DND-41 (cell line): ENCODE measurements around the gene ASPRV1.

Experiments used
- ATAC-seq: fragments of 200-7000 bp; cut with Tn5 transposase; 3 replicates; pipeline ENCODE4 v1.9.1; 2021; ENCODE audit warnings: low read depth; ENCODE audit not compliant: insufficient read depth
- DNase-seq: peaks from one replicate; pipeline ENCODE4 v3.0.0-alpha.2; 2020
- H2AFZ ChIP-seq: 2 replicates; pipeline ENCODE4 v1.6.0; 2012; ENCODE audit warnings: low read depth, low read length
- H3K27ac ChIP-seq: 2 replicates; pipeline ENCODE4 v1.5.1; 2012; ENCODE audit warnings: low read length, inconsistent platforms
- H3K27me3 ChIP-seq: fragments of 200-600 bp; sonication (generic); 2 replicates; pipeline ENCODE4 v1.6.0; 2012; ENCODE audit warnings: low read length, mild to moderate bottlenecking, inconsistent platforms; ENCODE audit not compliant: insufficient read depth, poor library complexity
- H3K36me3 ChIP-seq: 2 replicates; pipeline ENCODE4 v1.5.1; 2012; ENCODE audit warnings: low read length, inconsistent platforms; ENCODE audit not compliant: insufficient read depth
- H3K4me1 ChIP-seq: 2 replicates; pipeline ENCODE4 v1.5.1; 2012; ENCODE audit warnings: mild to moderate bottlenecking, low read length; ENCODE audit not compliant: insufficient read depth
- H3K4me2 ChIP-seq: 2 replicates; pipeline ENCODE4 v1.6.0; 2012; ENCODE audit warnings: mild to moderate bottlenecking, moderate library complexity, low read length, inconsistent platforms; ENCODE audit not compliant: insufficient read depth
- H3K4me3 ChIP-seq, 2 experiments: fragments of 200-600 bp in 1 of 2; shearing (Covaris generic) in 1 of 2; 2 replicates each; pipeline ENCODE4 v1.5.1; 2012 to 2016; ENCODE audit warnings: inconsistent platforms in 2 of 2, low read length in 2 of 2, mild to moderate bottlenecking in 2 of 2, low read depth in 1 of 2, moderate library complexity in 1 of 2
- H3K79me2 ChIP-seq: 2 replicates; pipeline ENCODE4 v1.6.0; 2012; ENCODE audit warnings: low read length, inconsistent platforms; ENCODE audit not compliant: insufficient read depth
- H3K9ac ChIP-seq: 2 replicates; pipeline ENCODE4 v1.6.0; 2012; ENCODE audit warnings: low read depth, mild to moderate bottlenecking, inconsistent platforms, low read length, moderate library complexity
- H3K9me3 ChIP-seq: 2 replicates; pipeline ENCODE4 v1.5.1; 2012; ENCODE audit warnings: low read length, moderate library complexity, mild to moderate bottlenecking, inconsistent platforms; ENCODE audit not compliant: insufficient read depth, severe bottlenecking
- H4K20me1 ChIP-seq: 2 replicates; pipeline ENCODE4 v1.6.0; 2012; ENCODE audit warnings: low read length; ENCODE audit not compliant: insufficient read depth
- EZH2 ChIP-seq: IDR thresholded peaks from 3 replicates; pipeline ENCODE4 v1.6.1; 2012; ENCODE audit warnings: borderline replicate concordance, low read depth, mild to moderate bottlenecking, moderate library complexity, low read length, inconsistent platforms; ENCODE audit not compliant: severe bottlenecking
- TF ChIP-seq, protein P1 (sequence below): IDR thresholded peaks from 2 replicates; pipeline ENCODE4 v1.5.1; 2012; ENCODE audit warnings: borderline replicate concordance, low read length, moderate library complexity, mild to moderate bottlenecking; ENCODE audit not compliant: poor library complexity, severe bottlenecking; ENCODE audit errors: extremely low read depth

ASPRV1 gene

DNA sequence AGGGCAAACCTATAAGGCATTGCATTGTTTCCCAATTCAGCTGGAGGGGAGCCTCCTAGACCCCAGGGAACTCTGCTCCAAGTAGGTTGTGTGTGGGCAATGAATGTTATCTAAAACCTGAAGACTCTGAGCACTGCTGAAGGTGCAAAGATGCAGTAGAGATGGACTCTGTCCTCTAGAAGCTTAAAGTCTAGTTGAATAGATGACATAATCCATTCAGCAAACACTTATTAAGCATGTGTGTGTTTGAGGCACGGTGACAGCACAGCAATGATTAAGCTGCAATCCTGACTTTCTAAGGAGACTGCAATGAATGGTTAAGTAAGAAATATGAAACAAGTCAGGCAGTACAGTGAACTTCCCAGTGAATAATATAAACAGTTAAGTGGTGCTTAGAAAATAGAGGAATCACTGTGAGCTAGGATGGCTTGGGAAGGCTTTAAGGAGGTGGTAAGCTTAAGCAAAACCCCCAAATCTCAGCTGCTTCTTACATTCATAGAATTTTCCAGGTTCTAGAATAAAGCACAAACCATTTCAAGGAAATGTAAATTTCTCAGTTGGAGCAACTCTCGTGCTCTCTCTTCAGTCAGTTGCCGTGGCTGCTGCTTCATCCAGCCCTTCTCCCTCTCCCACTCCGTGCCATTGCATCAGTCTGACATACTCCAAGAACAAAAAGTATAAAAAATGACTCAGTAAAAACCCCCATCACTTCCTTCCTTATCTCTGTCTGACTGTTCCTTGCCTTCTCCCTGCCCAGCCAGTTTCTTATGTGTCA is 27.4 kb downstream of the ASPRV1 start:
- ATAC-seq (no peak), DNase-seq (no peak)
- Histone ChIP-seq H3K4me2 (no peak overlapping the region), H3K27ac (no peak overlapping the region), H3K27me3 (no peaks in the 10 kb centered on the region), H3K9me3 (no peaks in the 10 kb centered on the region), H3K4me3 (no peak overlapping the region), H3K36me3 (peaks cover 53% of the 10 kb centered on the region), H3K79me2 (no peaks in the 10 kb centered on the region), H4K20me1 (no peaks in the 10 kb centered on the region), H2AFZ (no peak overlapping the region), H3K9ac (no peak overlapping the region), H3K4me1 (no peaks in the 10 kb centered on the region; the same call in 1 of the 2 replicates)
- TF ChIP-seq, protein P1, sequence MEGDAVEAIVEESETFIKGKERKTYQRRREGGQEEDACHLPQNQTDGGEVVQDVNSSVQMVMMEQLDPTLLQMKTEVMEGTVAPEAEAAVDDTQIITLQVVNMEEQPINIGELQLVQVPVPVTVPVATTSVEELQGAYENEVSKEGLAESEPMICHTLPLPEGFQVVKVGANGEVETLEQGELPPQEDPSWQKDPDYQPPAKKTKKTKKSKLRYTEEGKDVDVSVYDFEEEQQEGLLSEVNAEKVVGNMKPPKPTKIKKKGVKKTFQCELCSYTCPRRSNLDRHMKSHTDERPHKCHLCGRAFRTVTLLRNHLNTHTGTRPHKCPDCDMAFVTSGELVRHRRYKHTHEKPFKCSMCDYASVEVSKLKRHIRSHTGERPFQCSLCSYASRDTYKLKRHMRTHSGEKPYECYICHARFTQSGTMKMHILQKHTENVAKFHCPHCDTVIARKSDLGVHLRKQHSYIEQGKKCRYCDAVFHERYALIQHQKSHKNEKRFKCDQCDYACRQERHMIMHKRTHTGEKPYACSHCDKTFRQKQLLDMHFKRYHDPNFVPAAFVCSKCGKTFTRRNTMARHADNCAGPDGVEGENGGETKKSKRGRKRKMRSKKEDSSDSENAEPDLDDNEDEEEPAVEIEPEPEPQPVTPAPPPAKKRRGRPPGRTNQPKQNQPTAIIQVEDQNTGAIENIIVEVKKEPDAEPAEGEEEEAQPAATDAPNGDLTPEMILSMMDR: no peak
- no peak for TF ChIP-seq EZH2

DNA sequence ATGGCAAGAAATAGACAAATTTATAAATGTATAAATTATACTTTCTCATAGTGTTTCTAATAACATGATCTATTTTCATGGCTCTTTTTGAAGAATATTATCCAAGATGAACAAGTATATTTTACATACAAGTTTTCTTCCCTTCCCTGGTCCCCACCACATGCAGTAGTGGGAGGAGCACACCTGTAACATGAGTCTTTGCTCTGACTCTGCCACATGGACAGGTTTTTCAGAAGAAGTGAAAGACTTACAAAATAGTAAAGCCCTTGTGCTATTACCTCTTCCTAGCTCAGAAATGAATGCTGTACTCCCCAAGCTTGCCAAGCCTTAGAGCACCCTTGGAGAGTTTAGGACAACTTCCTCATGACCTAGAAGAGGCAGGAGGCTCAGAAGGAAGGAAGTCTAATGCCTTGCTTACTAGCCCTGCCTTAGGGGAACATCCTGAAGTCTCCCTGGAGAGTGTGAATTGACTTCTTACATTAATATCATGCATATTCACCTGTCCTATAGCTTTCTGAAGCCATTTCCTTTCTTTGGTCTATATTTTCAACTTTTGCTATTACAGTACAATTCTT is 28.1 kb downstream of the ASPRV1 start:
- ATAC-seq (no peak), DNase-seq (no peak)
- peaks cover 51% of the 10 kb centered on the region for H3K36me3 ChIP-seq
- no peaks in the 10 kb centered on the region; the same call in 1 of the 2 replicates for H3K4me1 ChIP-seq
- no peak overlapping the region for H3K4me3 ChIP-seq
- H3K9me3 ChIP-seq: no peaks in the 10 kb centered on the region
- H3K27me3 ChIP-seq: no peaks in the 10 kb centered on the region
- no peak overlapping the region for H3K9ac ChIP-seq
- H2AFZ ChIP-seq: no peak overlapping the region
- H3K4me2 ChIP-seq: no peak overlapping the region
- no peaks in the 10 kb centered on the region for H3K79me2 ChIP-seq
- H4K20me1 ChIP-seq: no peaks in the 10 kb centered on the region
- no peak overlapping the region for H3K27ac ChIP-seq
- TF ChIP-seq, protein P1: no peak
- TF ChIP-seq EZH2: no peak

DNA sequence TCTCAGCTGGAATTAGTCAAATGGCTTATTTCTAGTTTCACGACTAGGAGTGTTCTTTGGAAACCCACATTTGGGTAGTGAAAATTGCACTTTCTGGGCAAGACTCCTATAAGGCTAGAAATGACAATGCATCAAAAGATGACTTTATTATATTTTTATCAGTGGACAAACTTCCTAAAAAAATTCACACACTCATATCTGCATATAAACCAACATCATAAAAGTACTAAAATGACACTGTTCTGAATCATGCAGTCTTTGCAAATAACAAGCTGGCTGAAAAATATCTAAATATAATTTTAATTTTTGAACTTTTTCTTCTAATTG is 28.9 kb downstream of the ASPRV1 start:
- H3K27ac ChIP-seq: no peak overlapping the region
- no peaks in the 10 kb centered on the region for H3K79me2 ChIP-seq
- H3K4me2 ChIP-seq: no peak overlapping the region
- H3K9me3 ChIP-seq: no peaks in the 10 kb centered on the region
- H4K20me1 ChIP-seq: no peaks in the 10 kb centered on the region
- no peak overlapping the region for H3K9ac ChIP-seq
- H3K27me3 ChIP-seq: no peaks in the 10 kb centered on the region
- no peak overlapping the region for H2AFZ ChIP-seq
- no peak for TF ChIP-seq EZH2
- TF ChIP-seq, protein P1: no peak
- DNase-seq (no peak), ATAC-seq (no peak)
- no peak overlapping the region for H3K4me3 ChIP-seq
- no peaks in the 10 kb centered on the region; the same call in 1 of the 2 replicates for H3K4me1 ChIP-seq
- peaks cover 46% of the 10 kb centered on the region for H3K36me3 ChIP-seq
